Lung (tissue), 12 donors: ENCODE data around the gene CMIP. TPM values are rescaled to one million over a fixed set of nuclear protein-coding genes. Genes with fewer than 3 reads are reported as not detected.

Source experiments
- ATAC-seq: fragments of 200-7000 bp; cut with Tn5 transposase; one replicate; pipeline ENCODE4 v1.9.1; 2020; ENCODE audit warnings: moderate number of reproducible peaks; ENCODE audit not compliant: insufficient read depth, low FRiP score
- DNase-seq, 3 donors: peaks; one replicate each; pipeline ENCODE4 v3.0.0-alpha.2; 2013 to 2017
- H3K27ac ChIP-seq, 2 donors: one replicate each; pipeline ENCODE4 v1.5.1; 2013; ENCODE audit warnings: mild to moderate bottlenecking in 2 of 2, moderate library complexity in 2 of 2, control low read depth in 1 of 2, inconsistent platforms in 1 of 2, low read depth in 1 of 2, low read length in 1 of 2
- H3K27me3 ChIP-seq, 3 donors: one replicate each; pipeline ENCODE4 v1.5.1; 2013; ENCODE audit warnings: low read length in 2 of 3; ENCODE audit not compliant: control insufficient read depth in 3 of 3, insufficient read depth in 3 of 3
- H3K36me3 ChIP-seq, 4 donors: one replicate each; pipeline ENCODE4 v1.5.1; 2013; ENCODE audit warnings: low read length in 4 of 4, mild to moderate bottlenecking in 1 of 4, moderate library complexity in 1 of 4; ENCODE audit not compliant: control insufficient read depth in 4 of 4, insufficient read depth in 4 of 4
- H3K4me1 ChIP-seq, 5 donors: one replicate each; pipeline ENCODE4 v1.5.1; 2013; ENCODE audit warnings: low read length in 5 of 5, mild to moderate bottlenecking in 2 of 5, moderate library complexity in 1 of 5; ENCODE audit not compliant: control insufficient read depth in 5 of 5, insufficient read depth in 5 of 5
- H3K4me3 ChIP-seq: one replicate; pipeline ENCODE4 v1.5.1; 2013; ENCODE audit warnings: mild to moderate bottlenecking, control low read depth, moderate library complexity
- H3K9ac ChIP-seq, 2 donors: one replicate each; pipeline ENCODE4 v1.5.1; 2013; ENCODE audit warnings: low read length in 2 of 2, control low read depth in 1 of 2; ENCODE audit not compliant: insufficient read depth in 1 of 2
- H3K9me3 ChIP-seq, 4 donors: one replicate each; pipeline ENCODE4 v1.5.1; 2013; ENCODE audit warnings: low read length in 3 of 4, mild to moderate bottlenecking in 1 of 4, moderate library complexity in 1 of 4; ENCODE audit not compliant: control insufficient read depth in 4 of 4, insufficient read depth in 3 of 4
- WGBS, 2 donors: extraction: QIAGEN DNeasy Blood & Tissue Kit; methylation state at CpG; one replicate each; pipeline ENCODE4 v1.1.7; 2013; 5-methylcytosine and 5-hydroxymethylcytosine counted together
- polyA plus RNA-seq, 2 donors: library from polyadenylated mRNA; stranded (reverse); fragments of 200-250 nt; gene quantifications; one replicate each; pipeline ENCODE4 v1.2.1, GENCODE V29; 2013
- total RNA-seq, 2 donors: library from RNA; depleted of rRNA in 1 of 2; stranded (reverse); fragments of >200 nt in 1 of 2; gene quantifications; one replicate each; pipeline ENCODE4 v1.2.1, GENCODE V29; 2014 to 2021
- TF ChIP-seq, protein P1 (sequence below): IDR thresholded peaks from 2 replicates; pipeline ENCODE4 v1.5.1; 2012; ENCODE audit warnings: mild to moderate bottlenecking; ENCODE audit errors: control extremely low read depth, extremely low read depth
- donor health status: control.
- donor health status: control.
- donor health status: Bipolar disorder and iron deficiency.
- donor health status: healthy.
- donor health status: DM: yes; HTN: yes; CAD: no.

CMIP gene
- total and polyA plus RNA-seq, 4 donors = 11.8 to 80.5 (median 48.6) TPM

DNA sequence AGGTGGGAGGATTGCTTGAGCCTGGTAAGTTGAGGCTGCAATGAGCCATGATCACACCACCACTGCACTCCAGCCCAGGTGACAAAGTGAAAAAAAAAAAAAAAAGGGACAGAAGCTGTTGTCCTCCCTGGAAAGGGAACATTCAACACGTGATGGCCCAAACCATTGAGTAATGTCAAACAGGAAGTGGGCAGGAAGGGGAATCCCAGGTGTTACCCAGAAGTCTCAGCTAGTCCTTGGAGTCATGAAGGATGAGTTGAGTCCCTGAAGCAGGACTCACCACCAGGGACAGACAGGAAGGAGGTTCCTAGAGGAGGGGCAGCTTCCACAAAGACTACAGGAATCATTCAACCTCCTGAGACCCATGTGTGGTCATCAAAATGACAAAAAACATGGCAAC is 19.8 kb upstream of the CMIP start:
- no peak for DNase-seq
- ATAC-seq = no peak
- Histone ChIP-seq H3K4me1 (peaks cover 0 to 4% (median 0%) of the 10 kb centered on the region in 5 donors), H3K27me3 (no peaks in the 10 kb centered on the region), H3K9ac (no peak overlapping the region), H3K27ac (no peak overlapping the region), H3K36me3 (no peaks in the 10 kb centered on the region), H3K9me3 (no peaks in the 10 kb centered on the region), H3K4me3 (no peak overlapping the region)
- TF ChIP-seq, protein P1, sequence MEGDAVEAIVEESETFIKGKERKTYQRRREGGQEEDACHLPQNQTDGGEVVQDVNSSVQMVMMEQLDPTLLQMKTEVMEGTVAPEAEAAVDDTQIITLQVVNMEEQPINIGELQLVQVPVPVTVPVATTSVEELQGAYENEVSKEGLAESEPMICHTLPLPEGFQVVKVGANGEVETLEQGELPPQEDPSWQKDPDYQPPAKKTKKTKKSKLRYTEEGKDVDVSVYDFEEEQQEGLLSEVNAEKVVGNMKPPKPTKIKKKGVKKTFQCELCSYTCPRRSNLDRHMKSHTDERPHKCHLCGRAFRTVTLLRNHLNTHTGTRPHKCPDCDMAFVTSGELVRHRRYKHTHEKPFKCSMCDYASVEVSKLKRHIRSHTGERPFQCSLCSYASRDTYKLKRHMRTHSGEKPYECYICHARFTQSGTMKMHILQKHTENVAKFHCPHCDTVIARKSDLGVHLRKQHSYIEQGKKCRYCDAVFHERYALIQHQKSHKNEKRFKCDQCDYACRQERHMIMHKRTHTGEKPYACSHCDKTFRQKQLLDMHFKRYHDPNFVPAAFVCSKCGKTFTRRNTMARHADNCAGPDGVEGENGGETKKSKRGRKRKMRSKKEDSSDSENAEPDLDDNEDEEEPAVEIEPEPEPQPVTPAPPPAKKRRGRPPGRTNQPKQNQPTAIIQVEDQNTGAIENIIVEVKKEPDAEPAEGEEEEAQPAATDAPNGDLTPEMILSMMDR = no peak
- 4 to 11% methylated on average over 1 of the region's 1 CpG for WGBS, 2 donors

DNA sequence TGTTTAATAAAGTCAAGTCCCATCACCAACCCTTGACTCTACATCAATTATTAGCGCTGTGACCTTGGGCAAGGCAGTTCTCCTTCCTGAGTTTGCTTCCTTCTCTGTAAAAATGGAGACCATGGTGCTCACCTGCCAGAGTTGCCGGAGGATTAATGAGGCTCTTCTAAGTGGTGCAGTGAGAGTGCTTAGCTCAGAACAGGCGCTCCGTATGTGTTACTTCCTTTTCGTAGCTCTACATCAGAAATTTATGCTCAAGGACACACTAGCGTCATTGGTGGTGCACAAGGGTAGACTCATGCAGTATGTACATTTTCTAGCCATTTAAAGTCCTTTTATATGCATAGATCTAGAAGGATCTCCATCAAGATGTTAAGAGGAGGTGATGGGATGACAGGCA is 17.4 kb upstream of the CMIP start:
- H3K4me3 ChIP-seq = no peak overlapping the region
- no peaks in the 10 kb centered on the region for H3K27me3 ChIP-seq
- no peak for DNase-seq
- H3K9ac ChIP-seq = no peak overlapping the region
- ATAC-seq = no peak
- TF ChIP-seq, protein P1 = no peak
- no peak overlapping the region for H3K27ac ChIP-seq
- peaks cover 0 to 4% (median 0%) of the 10 kb centered on the region in 5 donors for H3K4me1 ChIP-seq
- WGBS, 2 donors = 81 to 82% methylated on average over 6 of the region's 6 CpGs
- no peaks in the 10 kb centered on the region for H3K36me3 ChIP-seq
- H3K9me3 ChIP-seq = no peaks in the 10 kb centered on the region

DNA sequence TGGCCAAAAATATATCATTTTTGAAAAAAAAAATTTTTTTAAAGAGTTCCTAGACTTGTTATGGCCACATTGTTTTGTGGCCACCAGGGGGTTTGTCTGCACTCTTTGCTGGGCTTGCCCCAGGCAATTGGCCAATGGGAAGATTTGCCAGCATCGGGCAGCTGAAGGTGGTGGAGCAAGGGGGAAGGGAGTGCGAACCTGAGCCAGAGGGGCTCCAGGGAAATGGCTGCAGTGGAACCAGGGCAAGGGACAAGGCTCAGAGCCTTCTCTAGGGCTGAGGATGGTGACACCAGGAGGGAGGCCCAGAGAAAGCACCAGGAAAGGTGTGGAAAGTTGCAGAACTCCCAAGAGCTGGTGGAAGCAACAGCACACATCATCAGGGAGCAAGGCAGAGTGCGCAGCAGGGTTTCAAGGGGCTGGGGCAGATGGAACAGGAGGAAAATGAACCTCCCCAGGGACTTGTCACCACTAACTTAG is 15.5 kb upstream of the CMIP start:
- WGBS, 2 donors = 38 to 46% methylated on average over 3 of the region's 3 CpGs
- no peak for ATAC-seq
- peak in 2 of 3 donors; percentile 31 to 37 for DNase-seq
- H3K4me1 ChIP-seq = peaks cover 0 to 4% (median 0%) of the 10 kb centered on the region in 5 donors
- TF ChIP-seq, protein P1 = no peak
- no peaks in the 10 kb centered on the region for H3K27me3 ChIP-seq
- no peak overlapping the region for H3K27ac ChIP-seq
- H3K36me3 ChIP-seq = no peaks in the 10 kb centered on the region
- no peak overlapping the region for H3K4me3 ChIP-seq
- H3K9ac ChIP-seq = no peak overlapping the region
- H3K9me3 ChIP-seq = no peaks in the 10 kb centered on the region
